Fibroblast of villous mesenchyme (primary cell): ENCODE data around the gene TMEM167B. TPM values are rescaled to one million over a fixed set of nuclear protein-coding genes. Genes with fewer than 3 reads are reported as not detected.
"Not testable (repeated sequence)": the region's sequence is repeated elsewhere in the genome, so short reads cannot be mapped to it uniquely, and the experiment has no call there.

Experiments used
- DNase-seq: peaks from one replicate; pipeline ENCODE4 v3.0.0-alpha.2; 2010; ENCODE audit warnings: low read depth
- H3K4me3 ChIP-seq: 2 replicates; pipeline ENCODE4 v1.5.1; 2011; ENCODE audit warnings: low read depth, mild to moderate bottlenecking, low read length
- small RNA-seq: library from RNA; depleted of rRNA; stranded (forward); fragments of <200 nt; gene quantifications from one replicate; pipeline ENCODE3, GENCODE V24; 2012
- total RNA-seq: library from RNA; depleted of rRNA; stranded (reverse); fragments of >200 nt; gene quantifications from 2 replicates; pipeline ENCODE4 v1.2.3, GENCODE V29; 2012
- TF ChIP-seq, protein P1 (sequence below): IDR thresholded peaks from 2 replicates; pipeline ENCODE4 v1.5.1; 2012; ENCODE audit warnings: low read depth, mild to moderate bottlenecking, low read length; ENCODE audit not compliant: insufficient read depth

Gene TMEM167B
- total RNA-seq, 1 donor, result 28.1 TPM

DNA sequence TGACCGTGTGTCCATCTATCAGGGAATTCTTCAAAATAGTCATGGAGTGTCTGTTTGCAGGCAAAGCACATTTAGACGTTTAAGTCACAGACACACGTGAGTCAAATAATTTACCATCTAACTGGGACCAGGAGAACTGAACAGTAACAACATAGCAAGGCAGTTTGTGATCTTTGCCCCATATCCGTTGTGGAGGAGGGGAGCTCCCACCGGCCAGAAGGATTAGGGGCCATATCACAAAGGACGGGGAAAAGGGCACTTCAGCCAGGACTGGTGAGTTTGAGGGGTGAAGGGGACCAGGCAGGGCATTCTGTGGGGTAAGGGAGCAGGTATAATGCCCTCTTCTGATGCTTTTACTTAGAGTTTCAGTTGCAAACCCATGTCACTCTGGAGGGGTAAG lies 46.2 kb downstream of the TMEM167B start:
- H3K4me3 ChIP-seq, result no peak overlapping the region
- no peak for DNase-seq
- TF ChIP-seq, protein P1, sequence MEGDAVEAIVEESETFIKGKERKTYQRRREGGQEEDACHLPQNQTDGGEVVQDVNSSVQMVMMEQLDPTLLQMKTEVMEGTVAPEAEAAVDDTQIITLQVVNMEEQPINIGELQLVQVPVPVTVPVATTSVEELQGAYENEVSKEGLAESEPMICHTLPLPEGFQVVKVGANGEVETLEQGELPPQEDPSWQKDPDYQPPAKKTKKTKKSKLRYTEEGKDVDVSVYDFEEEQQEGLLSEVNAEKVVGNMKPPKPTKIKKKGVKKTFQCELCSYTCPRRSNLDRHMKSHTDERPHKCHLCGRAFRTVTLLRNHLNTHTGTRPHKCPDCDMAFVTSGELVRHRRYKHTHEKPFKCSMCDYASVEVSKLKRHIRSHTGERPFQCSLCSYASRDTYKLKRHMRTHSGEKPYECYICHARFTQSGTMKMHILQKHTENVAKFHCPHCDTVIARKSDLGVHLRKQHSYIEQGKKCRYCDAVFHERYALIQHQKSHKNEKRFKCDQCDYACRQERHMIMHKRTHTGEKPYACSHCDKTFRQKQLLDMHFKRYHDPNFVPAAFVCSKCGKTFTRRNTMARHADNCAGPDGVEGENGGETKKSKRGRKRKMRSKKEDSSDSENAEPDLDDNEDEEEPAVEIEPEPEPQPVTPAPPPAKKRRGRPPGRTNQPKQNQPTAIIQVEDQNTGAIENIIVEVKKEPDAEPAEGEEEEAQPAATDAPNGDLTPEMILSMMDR, result no peak

GRCh38 chr1:109137958-109138357 lies 47.4 kb downstream of the TMEM167B start:
- DNase-seq, result no peak
- TF ChIP-seq, protein P1, result no peak
- no peak overlapping the region for H3K4me3 ChIP-seq

- TF ChIP-seq, protein P1, result no peak
Measured at GRCh38 chr1:109138358-109138757, 47.8 kb downstream of the TMEM167B start.

DNA sequence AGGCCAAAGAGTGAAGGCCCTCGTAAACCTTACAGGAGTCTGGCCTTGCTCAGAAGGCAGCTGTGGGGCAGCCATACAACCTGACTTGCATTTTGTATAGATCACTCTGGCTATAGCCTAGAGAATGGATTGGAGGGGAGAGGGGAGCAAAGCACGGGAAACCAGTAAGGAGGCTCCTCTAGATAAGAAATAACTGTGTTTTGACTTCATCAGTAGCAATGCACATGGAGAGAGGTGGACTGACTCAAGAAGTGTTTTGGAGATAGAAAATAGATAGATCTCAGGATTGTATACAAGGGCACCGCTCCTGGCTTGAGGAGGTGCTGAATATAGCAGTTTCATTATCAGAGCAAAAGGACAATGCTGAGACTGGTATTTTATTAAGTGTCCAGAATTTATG lies 49.8 kb downstream of the TMEM167B start:
- DNase-seq, result no peak
- TF ChIP-seq, protein P1, result no peak
- no peak overlapping the region for H3K4me3 ChIP-seq

More at GRCh38 chr1:109138358-109138757, 47.8 kb downstream of the TMEM167B start:
- H3K4me3 ChIP-seq, result no peak overlapping the region
- DNase-seq, result no peak

DNA sequence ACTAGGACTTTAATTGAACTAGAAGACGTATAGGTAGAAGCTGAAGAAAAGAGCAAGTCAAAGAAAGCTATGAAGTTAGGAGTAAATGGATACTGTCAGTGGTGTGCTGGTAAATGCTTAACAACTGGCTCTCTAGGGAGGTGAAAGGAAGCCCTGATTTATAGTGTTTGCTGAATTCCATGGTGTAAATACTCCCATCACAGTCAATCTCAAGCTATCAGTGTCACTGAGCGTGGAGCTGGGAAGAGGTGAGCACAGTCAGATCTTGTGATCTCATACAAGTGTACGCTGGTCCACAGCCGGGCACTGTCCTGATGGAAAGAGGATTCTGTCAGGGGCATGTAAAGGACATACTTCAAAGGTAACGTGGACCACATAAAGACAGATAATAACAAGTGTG lies 51.7 kb downstream of the TMEM167B start:
- H3K4me3 ChIP-seq, result no peak overlapping the region
- DNase-seq, result no peak
- TF ChIP-seq, protein P1, result no peak

DNA sequence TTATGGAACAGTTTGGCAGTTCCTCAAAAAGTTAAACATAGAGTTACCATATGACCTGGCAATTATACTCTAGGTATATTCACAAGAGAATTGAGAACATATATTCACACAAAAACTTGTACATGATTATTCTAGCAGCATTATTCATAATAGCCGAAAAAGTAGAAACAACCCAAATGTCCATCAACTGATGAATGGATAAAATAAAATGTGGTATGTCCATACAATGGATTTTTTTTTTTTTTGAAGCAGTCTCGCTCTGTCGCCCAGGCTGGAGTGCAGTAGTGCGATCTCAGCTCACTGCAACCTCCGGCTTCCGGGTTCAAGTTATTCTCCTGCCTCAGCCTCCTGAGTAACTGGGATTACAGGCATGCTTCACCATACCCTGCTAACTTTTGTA lies 52.2 kb downstream of the TMEM167B start:
- DNase-seq, H3K4me3 ChIP-seq: not testable (repeated sequence)

Small RNAs within 50 kb of the gene (small RNA-seq; reads per million reads assigned to genes)
- not detected for gene AL356488.2

Other genes starting within 250 kb of the TMEM167B start
- gene AKNAD1, start 233.7 kb upstream of the TMEM167B start, total RNA-seq, result 0.86 and 1.6 TPM in 2 replicates
- 24.2 and 35.0 TPM in 2 replicates for gene GPSM2, start 213.8 kb upstream of the TMEM167B start, total RNA-seq
- 26.7 and 41.9 TPM in 2 replicates for gene CLCC1, start 127.3 kb upstream of the TMEM167B start, total RNA-seq
- 16.4 and 25.5 TPM in 2 replicates for gene WDR47, start 48.7 kb upstream of the TMEM167B start, total RNA-seq
- gene TAF13, start 14.8 kb upstream of the TMEM167B start, total RNA-seq, result 82.5 and 117 TPM in 2 replicates
- 0.43 and 0.64 TPM in 2 replicates for gene ELAPOR1, start 23.4 kb downstream of the TMEM167B start, total RNA-seq
- gene SARS1, start 123.2 kb downstream of the TMEM167B start, total RNA-seq, result 235 and 310 TPM in 2 replicates
- 1.3 TPM in 2 replicates for gene CELSR2, start 158.8 kb downstream of the TMEM167B start, total RNA-seq
- 14.2 and 23.3 TPM in 2 replicates for gene PSRC1, start 192.4 kb downstream of the TMEM167B start, total RNA-seq
- not detected in 2 replicates for gene MYBPHL, start 216.2 kb downstream of the TMEM167B start, total RNA-seq